ENCODE measurements around the gene LSM4. TPM values are rescaled to one million over a fixed set of nuclear protein-coding genes. Genes with fewer than 3 reads are reported as not detected.

Gene LSM4
- total RNA-seq, 6 donors from 2014 or later = 39.8 to 147 (median 107) TPM

- ATAC-seq (ENCODE audit: low FRiP score in 2 of 2) (peak in 1 of 2 donors; percentile 23), DNase-seq (no peak)
- Histone ChIP-seq H3K36me3 (peaks cover 0 to 30% (median 17%) of the 10 kb centered on the region in 4 donors), H3K27me3 (no peaks in the 10 kb centered on the region), H3K9me3 (no peaks in the 10 kb centered on the region), H3K27ac (no peak overlapping the region), H3K4me1 (peaks cover 0 to 8% (median 4%) of the 10 kb centered on the region in 4 donors), H3K4me3 (no peak overlapping the region)
- 96 to 100% methylated on average over 4 of the region's 4 CpGs for WGBS, 2 donors
- no peak for TF ChIP-seq POLR2A (IDR thresholded peaks at IDR 0.05)
- TF ChIP-seq EP300 (IDR thresholded peaks at IDR 0.05) = no peak
- no peak for TF ChIP-seq CTCF (IDR thresholded peaks at IDR 0.05)
- no peak for TF ChIP-seq POLR2AphosphoS5 (IDR thresholded peaks at IDR 0.05)
These were observed 63.0 kb downstream of the LSM4 start for GRCh38 chr19:18259893-18260292.

- WGBS, 2 donors = 88 to 90% methylated on average over 32 to 40 of the region's 55 CpGs
These were observed 65.1 kb downstream of the LSM4 start for GRCh38 chr19:18257503-18258470.

More at GRCh38 chr19:18257503-18258470, 65.1 kb downstream of the LSM4 start:
- TF ChIP-seq POLR2AphosphoS5 (IDR thresholded peaks at IDR 0.05) = no peak
- TF ChIP-seq CTCF (IDR thresholded peaks at IDR 0.05) = no peak
- no peak for TF ChIP-seq EP300 (IDR thresholded peaks at IDR 0.05)
- TF ChIP-seq POLR2A (IDR thresholded peaks at IDR 0.05) = no peak
- no peak overlapping the region for H3K27ac ChIP-seq
- H3K36me3 ChIP-seq = peaks cover 0 to 12% (median 5%) of the 10 kb centered on the region in 4 donors
- ATAC-seq (ENCODE audit: low FRiP score in 2 of 2) = no peak
- H3K9me3 ChIP-seq = no peaks in the 10 kb centered on the region
- no peaks in the 10 kb centered on the region for H3K27me3 ChIP-seq
- peak in 1 of 2 donors; percentile 82 for DNase-seq
- H3K4me3 ChIP-seq = no peak overlapping the region
- peaks cover 0 to 13% (median 5%) of the 10 kb centered on the region in 4 donors for H3K4me1 ChIP-seq

Small RNA genes lying within 50 kb of the gene (small RNA-seq; reads per million reads assigned to genes)
- gene MIR3188 = 0.11 to 0.68 (median 0.34) reads per million in 4 donors
- gene RN7SL513P = 0 reads per million in 4 donors
- gene RPL39P38 = 0 reads per million in 4 donors

Other genes starting within 250 kb of the LSM4 start
- gene IL12RB1, start 236.1 kb downstream of the LSM4 start, total RNA-seq = 10 to 100 TPM in 1 of 6 donors, 1 to 10 TPM in 5; 2.6 to 13.2 (median 8.6) TPM
- gene MAST3, start 225.3 kb downstream of the LSM4 start, total RNA-seq = 10 to 100 TPM in 4 of 6 donors, 1 to 10 TPM in 2; 9.3 to 67.1 (median 27.5) TPM
- 10 to 100 TPM; 11.0 to 65.1 (median 30.3) TPM for gene PIK3R2, start 169.9 kb downstream of the LSM4 start, total RNA-seq
- 100 to 1,000 TPM; 228 to 764 (median 476) TPM for gene IFI30, start 149.3 kb downstream of the LSM4 start, total RNA-seq
- 10 to 100 TPM; 10.7 to 18.8 (median 13.3) TPM for gene MPV17L2, start 129.9 kb downstream of the LSM4 start, total RNA-seq
- 1 to 10 TPM in 5 of 6 donors, under 1 TPM in 1; 0.46 to 5.0 (median 3.4) TPM for gene RAB3A, start 119.0 kb downstream of the LSM4 start, total RNA-seq
- 100 to 1,000 TPM in 1 of 6 donors, 10 to 100 TPM in 4, 1 to 10 TPM in 1; 6.4 to 479 (median 21.0) TPM for gene PDE4C, start 96.6 kb downstream of the LSM4 start, total RNA-seq
- 10 to 100 TPM in 3 of 6 donors, 1 to 10 TPM in 3; 6.3 to 58.7 (median 11.7) TPM for gene IQCN, start 48.6 kb downstream of the LSM4 start, total RNA-seq
- 1,000 to 10,000 TPM in 1 of 6 donors, 100 to 1,000 TPM in 5; 281 to 1,101 (median 639) TPM for gene JUND, start 41.5 kb downstream of the LSM4 start, total RNA-seq
- 10 to 100 TPM; 15.5 to 42.8 (median 28.1) TPM for gene PGPEP1, start 17.5 kb upstream of the LSM4 start, total RNA-seq
- gene GDF15, start 63.1 kb upstream of the LSM4 start, total RNA-seq = 100 to 1,000 TPM in 2 of 6 donors, 10 to 100 TPM in 4; 42.5 to 126 (median 68.7) TPM
- 10 to 100 TPM in 4 of 6 donors, 1 to 10 TPM in 2; 4.0 to 49.4 (median 24.0) TPM for gene LRRC25, start 74.5 kb upstream of the LSM4 start, total RNA-seq
- 100 to 1,000 TPM in 1 of 6 donors, 10 to 100 TPM in 5; 52.0 to 157 (median 84.1) TPM for gene SSBP4, start 96.3 kb upstream of the LSM4 start, total RNA-seq
- 10 to 100 TPM; 14.5 to 55.5 (median 20.0) TPM for gene ISYNA1, start 115.1 kb upstream of the LSM4 start, total RNA-seq
- gene ELL, start 199.0 kb upstream of the LSM4 start, total RNA-seq = 10 to 100 TPM; 19.8 to 66.0 (median 22.4) TPM
- 100 to 1,000 TPM; 242 to 450 (median 284) TPM for gene FKBP8, start 220.5 kb upstream of the LSM4 start, total RNA-seq
- gene KXD1, start 234.8 kb upstream of the LSM4 start, total RNA-seq = 100 to 1,000 TPM in 3 of 6 donors, 10 to 100 TPM in 3; 69.6 to 333 (median 103) TPM
- 100 to 1,000 TPM; 127 to 988 (median 458) TPM for gene UBA52, start 248.8 kb upstream of the LSM4 start, total RNA-seq